WERI-Rb-1 (cell line): ENCODE data around the gene LPGAT1.

Experiments used
- DNase-seq: peaks from one replicate; pipeline ENCODE4 v3.0.0-alpha.2; 2020
- H3K27ac ChIP-seq: fragments of 250-450 bp; sonication (Bioruptor Pico); 2 replicates; pipeline ENCODE4 v1.5.1; 2020; ENCODE audit warnings: mild to moderate bottlenecking, moderate library complexity
- H3K27me3 ChIP-seq: fragments of 250-450 bp; sonication (Bioruptor Pico); 2 replicates; pipeline ENCODE4 v1.5.1; 2021; ENCODE audit warnings: mild to moderate bottlenecking, low read depth, moderate library complexity; ENCODE audit not compliant: insufficient read depth, severe bottlenecking
- H3K36me3 ChIP-seq: fragments of 250-450 bp; sonication (Bioruptor Pico); 2 replicates; pipeline ENCODE4 v1.5.1; 2020; ENCODE audit warnings: mild to moderate bottlenecking, moderate library complexity
- H3K4me3 ChIP-seq: 2 replicates; pipeline ENCODE4 v1.5.1; 2011; ENCODE audit warnings: low read depth, mild to moderate bottlenecking, control low read depth, low read length
- H3K9me3 ChIP-seq: fragments of 250-450 bp; sonication (Bioruptor Pico); 2 replicates; pipeline ENCODE4 v1.5.1; 2021; ENCODE audit warnings: mild to moderate bottlenecking, moderate library complexity; ENCODE audit not compliant: severe bottlenecking
- CTCF ChIP-seq: IDR thresholded peaks from 2 replicates; pipeline ENCODE4 v1.5.1; 2011; ENCODE audit warnings: low read depth, mild to moderate bottlenecking, control low read depth, inconsistent platforms, low read length

The LPGAT1 gene

GRCh38 chr1:211742889-211743529 lies 87.6 kb downstream of the LPGAT1 start:
- no peak for DNase-seq
- TF ChIP-seq CTCF: no peak
- no peak overlapping the region for H3K4me3 ChIP-seq
- no peaks in the 10 kb centered on the region for H3K27me3 ChIP-seq
- H3K27ac ChIP-seq: no peak overlapping the region
- no peaks in the 10 kb centered on the region for H3K9me3 ChIP-seq
- peaks cover 5% of the 10 kb centered on the region for H3K36me3 ChIP-seq

GRCh38 chr1:211742272-211742671 lies 88.3 kb downstream of the LPGAT1 start:
- no peak overlapping the region for H3K27ac ChIP-seq
- DNase-seq: no peak
- H3K36me3 ChIP-seq: peaks cover under 1% of the 10 kb centered on the region
- TF ChIP-seq CTCF: no peak
- H3K4me3 ChIP-seq: no peak overlapping the region
- H3K27me3 ChIP-seq: no peaks in the 10 kb centered on the region
- H3K9me3 ChIP-seq: no peaks in the 10 kb centered on the region

- Histone ChIP-seq H3K27me3 (no peaks in the 10 kb centered on the region), H3K9me3 (no peaks in the 10 kb centered on the region), H3K36me3 (no peaks in the 10 kb centered on the region), H3K27ac (peak overlapping the region; percentile 4; the same call in 1 of the 2 replicates), H3K4me3 (no peak overlapping the region)
- no peak for DNase-seq
- TF ChIP-seq CTCF: no peak
Observed at GRCh38 chr1:211741788-211742187, 88.8 kb downstream of the LPGAT1 start.

- no peak overlapping the region for H3K27ac ChIP-seq
- no peaks in the 10 kb centered on the region for H3K9me3 ChIP-seq
- no peaks in the 10 kb centered on the region for H3K36me3 ChIP-seq
- no peaks in the 10 kb centered on the region for H3K27me3 ChIP-seq
- no peak for DNase-seq
- no peak overlapping the region for H3K4me3 ChIP-seq
- TF ChIP-seq CTCF: peak; percentile 38; the same call in 1 of the 2 replicates
Observed at GRCh38 chr1:211741116-211741515, 89.4 kb downstream of the LPGAT1 start.

GRCh38 chr1:211739671-211740411 lies 90.7 kb downstream of the LPGAT1 start:
- Histone ChIP-seq H3K9me3 (no peaks in the 10 kb centered on the region), H3K27ac (peak overlapping the region; percentile 39), H3K4me3 (no peak overlapping the region; the same call in 1 of the 2 replicates), H3K36me3 (no peaks in the 10 kb centered on the region), H3K27me3 (no peaks in the 10 kb centered on the region)
- TF ChIP-seq CTCF: no peak
- peak; percentile 84 for DNase-seq
